CD14-positive monocyte (primary cell): ENCODE data around the gene XPO6. TPM values are rescaled to one million over a fixed set of nuclear protein-coding genes. Genes with fewer than 3 reads are reported as not detected.

Experiments used
- DNase-seq, 3 donors: peaks; one replicate each; pipeline ENCODE4 v3.0.0-alpha.2; 2011 to 2022
- H2AFZ ChIP-seq: 2 replicates; pipeline ENCODE4 v1.6.0; 2012; ENCODE audit warnings: mild to moderate bottlenecking, low read depth, low read length, inconsistent platforms; ENCODE audit not compliant: insufficient read depth, poor library complexity, severe bottlenecking
- H3K27ac ChIP-seq, 2 donors: 1 replicate in 1 of 2; 2 replicates in 1 of 2; pipeline ENCODE4 v1.5.1; 2012 to 2013; ENCODE audit warnings: low read length in 2 of 2, control low read depth in 1 of 2, inconsistent platforms in 1 of 2, low read depth in 1 of 2, mild to moderate bottlenecking in 1 of 2
- H3K27me3 ChIP-seq, 2 donors: one replicate each; pipeline versions ENCODE4 v1.6.0 to v1.6.1; 2011 to 2013; ENCODE audit warnings: low read length in 2 of 2; ENCODE audit not compliant: control insufficient read depth in 2 of 2, insufficient read depth in 2 of 2
- H3K36me3 ChIP-seq, 2 donors: replicated peaks in 1 of 2; 1 replicate in 1 of 2; 2 replicates in 1 of 2; pipeline versions ENCODE4 v1.5.1 to v1.6.1; 2012 to 2013; ENCODE audit warnings: low read length in 2 of 2, control low read depth in 1 of 2, inconsistent platforms in 1 of 2, mild to moderate bottlenecking in 1 of 2; ENCODE audit not compliant: insufficient read depth in 2 of 2, control insufficient read depth in 1 of 2
- H3K4me1 ChIP-seq, 2 donors: 1 replicate in 1 of 2; 2 replicates in 1 of 2; pipeline versions ENCODE4 v1.5.1 to v1.6.1; 2012 to 2013; ENCODE audit warnings: low read length in 2 of 2, control low read depth in 1 of 2, inconsistent platforms in 1 of 2, mild to moderate bottlenecking in 1 of 2, moderate library complexity in 1 of 2; ENCODE audit not compliant: insufficient read depth in 2 of 2, control insufficient read depth in 1 of 2
- H3K4me2 ChIP-seq: replicated peaks from 2 replicates; pipeline ENCODE3; 2012; ENCODE audit warnings: low read length, moderate library complexity, mild to moderate bottlenecking; ENCODE audit not compliant: poor library complexity, severe bottlenecking; ENCODE audit errors: extremely low read depth
- H3K4me3 ChIP-seq, 3 experiments: fragments of 200-600 bp in 1 of 3; sonication (generic) in 1 of 3; replicated peaks in 1 of 3; 1 replicate in 2 of 3; 2 replicates in 1 of 3; pipeline ENCODE4 v1.5.1; 2011 to 2013; ENCODE audit warnings: low read length in 3 of 3, mild to moderate bottlenecking in 3 of 3, control low read depth in 2 of 3, low read depth in 2 of 3, inconsistent platforms in 1 of 3, moderate library complexity in 1 of 3
- H3K79me2 ChIP-seq: 2 replicates; pipeline ENCODE4 v1.6.0; 2012; ENCODE audit warnings: mild to moderate bottlenecking, control low read depth, inconsistent platforms, low read length, moderate library complexity; ENCODE audit not compliant: insufficient read depth
- H3K9ac ChIP-seq: 2 replicates; pipeline ENCODE4 v1.6.0; 2017; ENCODE audit warnings: low read length, mild to moderate bottlenecking; ENCODE audit not compliant: insufficient read depth, poor library complexity, severe bottlenecking
- H3K9me3 ChIP-seq, 2 donors: replicated peaks in 1 of 2; 1 replicate in 1 of 2; 2 replicates in 1 of 2; pipeline versions ENCODE4 v1.5.1 to v1.6.1; 2012 to 2013; ENCODE audit warnings: low read length in 2 of 2, control low read depth in 1 of 2; ENCODE audit not compliant: control insufficient read depth in 1 of 2, insufficient read depth in 1 of 2
- H4K20me1 ChIP-seq: 2 replicates; pipeline ENCODE4 v1.6.0; 2012; ENCODE audit warnings: mild to moderate bottlenecking, low read length, control low read depth, moderate library complexity; ENCODE audit not compliant: insufficient read depth
- H3K27ac Mint-ChIP-seq, 7 donors: one replicate each; pipeline ENCODE4 v1.8.0; 2020; ENCODE audit warnings: mild to moderate bottlenecking in 7 of 7, mixed read lengths in 7 of 7, moderate library complexity in 6 of 7, inconsistent platforms in 2 of 7
- H3K27me3 Mint-ChIP-seq, 3 donors: one replicate each; pipeline ENCODE4 v1.8.0; 2021 to 2022; ENCODE audit warnings: low read depth in 3 of 3, mild to moderate bottlenecking in 3 of 3, mixed read lengths in 3 of 3, moderate library complexity in 3 of 3, inconsistent platforms in 1 of 3
- H3K36me3 Mint-ChIP-seq, 2 donors: one replicate each; pipeline ENCODE4 v1.8.0; 2020; ENCODE audit warnings: mixed read lengths in 2 of 2, inconsistent platforms in 1 of 2, mild to moderate bottlenecking in 1 of 2
- H3K4me1 Mint-ChIP-seq: one replicate; pipeline ENCODE4 v1.8.0; 2020; ENCODE audit warnings: mild to moderate bottlenecking, mixed read lengths
- H3K4me3 Mint-ChIP-seq, 2 donors: one replicate each; pipeline ENCODE4 v1.8.0; 2020; ENCODE audit warnings: mild to moderate bottlenecking in 2 of 2, mixed read lengths in 2 of 2, moderate library complexity in 1 of 2
- H3K9me3 Mint-ChIP-seq, 7 donors: one replicate each; pipeline ENCODE4 v1.8.0; 2020 to 2022; ENCODE audit warnings: mixed read lengths in 7 of 7, mild to moderate bottlenecking in 6 of 7, moderate library complexity in 6 of 7, inconsistent platforms in 2 of 7
- WGBS: methylation state at CpG from one replicate; pipeline ENCODE4 v1.1.5; 2013; ENCODE audit warnings: missing lambda C conversion rate; ENCODE audit not compliant: insufficient coverage; 5-methylcytosine and 5-hydroxymethylcytosine counted together
- intact Hi-C, 2 donors: fragments of 100-400 bp; cut with micrococcal nuclease; formaldehyde crosslinking; loops; one replicate each; pipeline versions ENCODE4 v1.15.0 to v1.15.1; 2023
- polyA plus RNA-seq, 3 donors: library from polyadenylated mRNA; depleted of rRNA in 1 of 3; unstranded in 2 of 3; stranded (reverse) in 1 of 3; fragments of 300-500 nt in 2 of 3; fragments of >200 nt in 1 of 3; fragmentation: Illumina TruSeq in 2 of 3; gene quantifications; 1 replicate in 2 of 3; 2 replicates in 1 of 3; pipeline ENCODE4 v1.2.3, GENCODE V29; 2012 to 2021
- TF ChIP-seq, protein P1 (sequence below): fragments of 200-600 bp; IDR thresholded peaks from one replicate; pipeline ENCODE4 v1.8.0; 2022; ENCODE audit warnings: antibody characterized with exemption, mild to moderate bottlenecking

Gene XPO6
- polyA plus RNA-seq, 3 donors, result 35.7 to 166 (median 38.3) TPM

DNA sequence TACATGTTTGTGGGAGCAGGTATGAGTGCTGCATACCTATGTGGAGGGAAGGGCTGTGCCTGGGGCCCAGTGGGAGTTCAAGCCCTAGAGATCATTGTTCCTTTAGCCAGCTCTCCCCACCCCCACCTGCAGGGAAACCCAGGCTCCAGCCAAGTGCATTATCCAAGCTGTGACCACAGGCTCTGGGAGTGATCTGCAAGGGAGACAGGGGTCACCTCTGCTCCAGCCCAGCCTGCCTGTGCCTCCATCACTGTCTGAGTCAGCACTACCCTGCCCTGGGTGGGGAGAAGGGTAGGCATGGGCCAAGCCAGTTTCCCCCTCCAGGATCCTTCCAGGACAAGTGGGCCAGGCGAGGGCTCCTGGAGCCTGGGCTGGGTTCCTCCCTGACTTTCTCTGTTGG lies 48.4 kb upstream of the XPO6 start:
- Histone ChIP-seq H3K4me2 (no peak overlapping the region), H3K4me3 (no peak overlapping the region), H3K79me2 (no peaks in the 10 kb centered on the region), H3K4me1 (no peaks in the 10 kb centered on the region), H3K27me3 (no peaks in the 10 kb centered on the region), H3K9me3 (no peaks in the 10 kb centered on the region), H3K27ac (no peak overlapping the region), H3K9ac (no peak overlapping the region), H3K36me3 (no peaks in the 10 kb centered on the region), H4K20me1 (no peaks in the 10 kb centered on the region), H2AFZ (no peak overlapping the region)
- Mint-ChIP-seq H3K4me3 (no peak overlapping the region), H3K36me3 (no peaks in the 10 kb centered on the region), H3K27ac (no peak overlapping the region), H3K4me1 (peaks cover 6% of the 10 kb centered on the region), H3K27me3 (peaks cover 7 to 13% (median 11%) of the 10 kb centered on the region in 3 donors), H3K9me3 (peaks cover 0 to 5% (median 2%) of the 10 kb centered on the region in 7 donors)
- WGBS, result no CpG with 5 or more reads among the region's 1 CpG
- TF ChIP-seq, protein P1, sequence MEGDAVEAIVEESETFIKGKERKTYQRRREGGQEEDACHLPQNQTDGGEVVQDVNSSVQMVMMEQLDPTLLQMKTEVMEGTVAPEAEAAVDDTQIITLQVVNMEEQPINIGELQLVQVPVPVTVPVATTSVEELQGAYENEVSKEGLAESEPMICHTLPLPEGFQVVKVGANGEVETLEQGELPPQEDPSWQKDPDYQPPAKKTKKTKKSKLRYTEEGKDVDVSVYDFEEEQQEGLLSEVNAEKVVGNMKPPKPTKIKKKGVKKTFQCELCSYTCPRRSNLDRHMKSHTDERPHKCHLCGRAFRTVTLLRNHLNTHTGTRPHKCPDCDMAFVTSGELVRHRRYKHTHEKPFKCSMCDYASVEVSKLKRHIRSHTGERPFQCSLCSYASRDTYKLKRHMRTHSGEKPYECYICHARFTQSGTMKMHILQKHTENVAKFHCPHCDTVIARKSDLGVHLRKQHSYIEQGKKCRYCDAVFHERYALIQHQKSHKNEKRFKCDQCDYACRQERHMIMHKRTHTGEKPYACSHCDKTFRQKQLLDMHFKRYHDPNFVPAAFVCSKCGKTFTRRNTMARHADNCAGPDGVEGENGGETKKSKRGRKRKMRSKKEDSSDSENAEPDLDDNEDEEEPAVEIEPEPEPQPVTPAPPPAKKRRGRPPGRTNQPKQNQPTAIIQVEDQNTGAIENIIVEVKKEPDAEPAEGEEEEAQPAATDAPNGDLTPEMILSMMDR, result no peak
- no peak for DNase-seq
- intact Hi-C loops, result no loop called here

DNA sequence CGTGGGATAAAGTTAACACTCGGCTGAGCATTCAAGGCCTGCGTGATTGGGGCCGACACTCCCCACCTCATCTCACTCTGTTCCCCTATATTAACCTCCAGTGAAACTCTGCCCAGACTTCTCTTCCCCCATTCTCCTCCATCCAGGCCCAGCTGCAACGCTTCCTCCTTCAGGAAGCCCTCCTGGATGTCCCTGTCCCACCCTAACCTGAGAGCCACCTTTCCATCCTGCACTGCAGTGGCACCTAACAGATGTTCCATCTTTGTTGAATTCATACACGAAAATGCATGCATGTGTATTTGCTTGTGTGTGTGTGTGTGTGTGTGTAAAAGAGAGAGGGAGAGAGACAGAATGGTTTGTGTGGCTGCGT lies 48.0 kb upstream of the XPO6 start:
- H3K27ac Mint-ChIP-seq, result no peak overlapping the region
- H3K27me3 Mint-ChIP-seq, result peaks cover 5 to 11% (median 10%) of the 10 kb centered on the region in 3 donors

More for the DNA sequence above, 48.0 kb upstream of the XPO6 start:
- Histone ChIP-seq H4K20me1 (no peaks in the 10 kb centered on the region), H3K79me2 (no peaks in the 10 kb centered on the region), H3K4me1 (no peaks in the 10 kb centered on the region), H3K27ac (no peak overlapping the region), H3K27me3 (no peaks in the 10 kb centered on the region), H3K9ac (no peak overlapping the region), H3K4me2 (no peak overlapping the region), H3K9me3 (no peaks in the 10 kb centered on the region), H2AFZ (no peak overlapping the region), H3K4me3 (no peak overlapping the region), H3K36me3 (no peaks in the 10 kb centered on the region)
- 92% methylated on average over 7 of the region's 7 CpGs for WGBS
- H3K4me3 Mint-ChIP-seq, result no peak overlapping the region
- H3K4me1 Mint-ChIP-seq, result peaks cover 4% of the 10 kb centered on the region
- peaks cover 0 to 5% (median 2%) of the 10 kb centered on the region in 7 donors for H3K9me3 Mint-ChIP-seq
- TF ChIP-seq, protein P1, result no peak
- DNase-seq, result no peak
- intact Hi-C loops, result loop anchor here in 1 of 2 donors (10.0 kb wide), 1 partner anchor 1205 kb away; no protein-coding TSS in a partner anchor
- no peaks in the 10 kb centered on the region for H3K36me3 Mint-ChIP-seq
